ENCODE data around the gene UMOD. TPM values are rescaled to one million over a fixed set of nuclear protein-coding genes. Genes with fewer than 3 reads are reported as not detected.

Gene UMOD
- polyA plus RNA-seq, 3 donors = not detected

- no peaks in the 10 kb centered on the region for H3K9me3 ChIP-seq (replicated peaks in 1 of 2; ENCODE audit: control insufficient read depth in 1 of 2, insufficient read depth in 1 of 2, low read length in 2 of 2)
- Mint-ChIP-seq H3K36me3 (no peaks in the 10 kb centered on the region), H3K27ac (no peak overlapping the region)
Measured at GRCh38 chr16:20401066-20401465, 48.6 kb upstream of the UMOD start.

GRCh38 chr16:20399185-20399584 lies 46.7 kb upstream of the UMOD start:
- H3K27me3 Mint-ChIP-seq (ENCODE audit: low read depth in 3 of 3) = peaks cover 0 to 7% (median 4%) of the 10 kb centered on the region in 3 donors
- H3K79me2 ChIP-seq (ENCODE audit: insufficient read depth, low read length) = no peaks in the 10 kb centered on the region
- H3K4me1 Mint-ChIP-seq = no peaks in the 10 kb centered on the region
- no peak overlapping the region for H3K9ac ChIP-seq (ENCODE audit: insufficient read depth, low read length, poor library complexity, severe bottlenecking)
- no peak overlapping the region for H3K27ac Mint-ChIP-seq
- TF ChIP-seq, protein P1, sequence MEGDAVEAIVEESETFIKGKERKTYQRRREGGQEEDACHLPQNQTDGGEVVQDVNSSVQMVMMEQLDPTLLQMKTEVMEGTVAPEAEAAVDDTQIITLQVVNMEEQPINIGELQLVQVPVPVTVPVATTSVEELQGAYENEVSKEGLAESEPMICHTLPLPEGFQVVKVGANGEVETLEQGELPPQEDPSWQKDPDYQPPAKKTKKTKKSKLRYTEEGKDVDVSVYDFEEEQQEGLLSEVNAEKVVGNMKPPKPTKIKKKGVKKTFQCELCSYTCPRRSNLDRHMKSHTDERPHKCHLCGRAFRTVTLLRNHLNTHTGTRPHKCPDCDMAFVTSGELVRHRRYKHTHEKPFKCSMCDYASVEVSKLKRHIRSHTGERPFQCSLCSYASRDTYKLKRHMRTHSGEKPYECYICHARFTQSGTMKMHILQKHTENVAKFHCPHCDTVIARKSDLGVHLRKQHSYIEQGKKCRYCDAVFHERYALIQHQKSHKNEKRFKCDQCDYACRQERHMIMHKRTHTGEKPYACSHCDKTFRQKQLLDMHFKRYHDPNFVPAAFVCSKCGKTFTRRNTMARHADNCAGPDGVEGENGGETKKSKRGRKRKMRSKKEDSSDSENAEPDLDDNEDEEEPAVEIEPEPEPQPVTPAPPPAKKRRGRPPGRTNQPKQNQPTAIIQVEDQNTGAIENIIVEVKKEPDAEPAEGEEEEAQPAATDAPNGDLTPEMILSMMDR (IDR thresholded peaks at IDR 0.05) = no peak
- H3K4me2 ChIP-seq (replicated peaks; ENCODE audit: extremely low read depth, low read length, poor library complexity, severe bottlenecking) = no peak overlapping the region
- no peaks in the 10 kb centered on the region for H4K20me1 ChIP-seq (ENCODE audit: insufficient read depth, low read length)
- no peak overlapping the region for H3K4me3 ChIP-seq (replicated peaks in 1 of 3; ENCODE audit: low read depth in 2 of 3, low read length in 3 of 3)
- no peaks in the 10 kb centered on the region for H3K9me3 ChIP-seq (replicated peaks in 1 of 2; ENCODE audit: control insufficient read depth in 1 of 2, insufficient read depth in 1 of 2, low read length in 2 of 2)
- no peaks in the 10 kb centered on the region for H3K4me1 ChIP-seq (ENCODE audit: control insufficient read depth in 1 of 2, insufficient read depth in 2 of 2, low read length in 2 of 2)
- H2AFZ ChIP-seq (ENCODE audit: insufficient read depth, low read depth, low read length, poor library complexity, severe bottlenecking) = no peak overlapping the region
- intact Hi-C loops (cut with micrococcal nuclease) = no loop called here
- H3K36me3 ChIP-seq (replicated peaks in 1 of 2; ENCODE audit: control insufficient read depth in 1 of 2, insufficient read depth in 2 of 2, low read length in 2 of 2) = no peaks in the 10 kb centered on the region
- 68% methylated on average over 5 of the region's 7 CpGs for whole genome bisulfite sequencing (ENCODE audit: insufficient coverage)
- H3K27me3 ChIP-seq (ENCODE audit: control insufficient read depth in 2 of 2, insufficient read depth in 2 of 2, low read length in 2 of 2) = no peaks in the 10 kb centered on the region
- no peak overlapping the region for H3K27ac ChIP-seq (ENCODE audit: low read depth in 1 of 2, low read length in 2 of 2)
- no peaks in the 10 kb centered on the region for H3K36me3 Mint-ChIP-seq
- DNase-seq = no peak
- H3K9me3 Mint-ChIP-seq = no peaks in the 10 kb centered on the region
- H3K4me3 Mint-ChIP-seq = no peak overlapping the region

More at GRCh38 chr16:20401066-20401465, 48.6 kb upstream of the UMOD start:
- Mint-ChIP-seq H3K4me3 (no peak overlapping the region), H3K4me1 (no peaks in the 10 kb centered on the region), H3K27me3 (ENCODE audit: low read depth in 3 of 3) (peaks cover 0 to 7% (median 7%) of the 10 kb centered on the region in 3 donors), H3K9me3 (no peaks in the 10 kb centered on the region)
- Histone ChIP-seq H3K9ac (ENCODE audit: insufficient read depth, low read length, poor library complexity, severe bottlenecking) (no peak overlapping the region), H2AFZ (ENCODE audit: insufficient read depth, low read depth, low read length, poor library complexity, severe bottlenecking) (no peak overlapping the region), H3K4me3 (replicated peaks in 1 of 3; ENCODE audit: low read depth in 2 of 3, low read length in 3 of 3) (no peak overlapping the region), H3K36me3 (replicated peaks in 1 of 2; ENCODE audit: control insufficient read depth in 1 of 2, insufficient read depth in 2 of 2, low read length in 2 of 2) (no peaks in the 10 kb centered on the region), H4K20me1 (ENCODE audit: insufficient read depth, low read length) (no peaks in the 10 kb centered on the region), H3K27ac (ENCODE audit: low read depth in 1 of 2, low read length in 2 of 2) (no peak overlapping the region), H3K79me2 (ENCODE audit: insufficient read depth, low read length) (no peaks in the 10 kb centered on the region), H3K4me1 (ENCODE audit: control insufficient read depth in 1 of 2, insufficient read depth in 2 of 2, low read length in 2 of 2) (no peaks in the 10 kb centered on the region), H3K4me2 (replicated peaks; ENCODE audit: extremely low read depth, low read length, poor library complexity, severe bottlenecking) (no peak overlapping the region), H3K27me3 (ENCODE audit: control insufficient read depth in 2 of 2, insufficient read depth in 2 of 2, low read length in 2 of 2) (no peaks in the 10 kb centered on the region)
- intact Hi-C loops (cut with micrococcal nuclease) = no loop called here
- no CpG with 5 or more reads among the region's 2 CpGs for WGBS (ENCODE audit: insufficient coverage)
- DNase-seq = no peak
- TF ChIP-seq, protein P1 (IDR thresholded peaks at IDR 0.05) = no peak
